HCT116 (cell line): Measurements from ENCODE around the gene WWOX. TPM values are rescaled to one million over a fixed set of nuclear protein-coding genes. Genes with fewer than 3 reads are reported as not detected.

Experiments used
- ATAC-seq: fragments of 200-7000 bp; cut with Tn5 transposase; 2 replicates; pipeline ENCODE4 v1.9.1; 2020; ENCODE audit warnings: mild to moderate bottlenecking, moderate library complexity
- BruUV-seq: library from RNA; stranded (reverse); fragments of 400-500 nt; replicated peaks from 2 replicates; lab custom pipeline; 2021; lab: Mats Ljungman, UMichigan
- CTCF ChIA-PET: fragments of 300-600 bp; sonication (Branson Sonifier 250); formaldehyde crosslinking; loops from one replicate; lab custom pipeline; 2021; ENCODE audit warnings: antibody characterized with exemption; lab: Charles Lee
- POLR2A ChIA-PET: fragments of 300-600, 350-600 bp; sonication (Branson Sonifier 250); formaldehyde crosslinking; loops from one replicate; lab custom pipeline; 2021; ENCODE audit warnings: antibody characterized with exemption; lab: Charles Lee
- RAD21 ChIA-PET, 2 experiments: fragments of 300-600 bp; sonication (Branson Sonifier 250); formaldehyde crosslinking; loops; one replicate each; lab custom pipeline; 2023; ENCODE audit warnings: low total read pairs in 2 of 2; ENCODE audit not compliant: uncharacterized antibody in 2 of 2, unreplicated experiment in 2 of 2, low non-redundant PET in 1 of 2; lab: Charles Lee
- DNase-seq: peaks from one replicate; pipeline ENCODE4 v3.0.0-alpha.2; 2010; ENCODE audit warnings: low read depth, low spot score
- H2AFZ ChIP-seq: fragments of 200-600 bp; shearing (Covaris generic), sonication (generic); 2 replicates; pipeline ENCODE4 v1.6.1; 2017; ENCODE audit warnings: low read depth, mixed run types, mixed read lengths, antibody characterized with exemption, low read length; ENCODE audit not compliant: poor library complexity, severe bottlenecking
- H3K27ac ChIP-seq: 2 replicates; pipeline ENCODE4 v1.5.1; 2012; ENCODE audit warnings: low read depth, low read length
- H3K27me3 ChIP-seq: fragments of 200-600 bp; sonication (generic); 2 replicates; pipeline ENCODE4 v1.6.1; 2016; ENCODE audit warnings: mixed run types, low read length, mixed read lengths; ENCODE audit not compliant: insufficient read depth
- H3K36me3 ChIP-seq, 2 experiments: fragments of 200-500 bp in 1 of 2; fragments of 200-600 bp in 1 of 2; sonication (Bioruptor generic) in 1 of 2; sonication (generic) in 1 of 2; 2 replicates each; pipeline versions ENCODE4 v1.5.1 to v1.6.1; 2014 to 2016; ENCODE audit warnings: low read length in 2 of 2, inconsistent platforms in 1 of 2, mixed read lengths in 1 of 2, mixed run types in 1 of 2; ENCODE audit not compliant: insufficient read depth in 2 of 2, control insufficient read depth in 1 of 2
- H3K4me1 ChIP-seq, 2 experiments: fragments of 200-600 bp in 1 of 2; sonication (generic) in 1 of 2; 2 replicates each; pipeline versions ENCODE4 v1.5.1 to v1.6.1; 2012 to 2017; ENCODE audit warnings: low read length in 2 of 2, inconsistent platforms in 1 of 2, mild to moderate bottlenecking in 1 of 2, mixed read lengths in 1 of 2, mixed run types in 1 of 2, moderate library complexity in 1 of 2; ENCODE audit not compliant: insufficient read depth in 2 of 2, control insufficient read depth in 1 of 2
- H3K4me2 ChIP-seq: fragments of 200-600 bp; sonication (generic); 2 replicates; pipeline ENCODE4 v1.6.1; 2017; ENCODE audit warnings: mixed run types, low read length, mixed read lengths
- H3K4me3 ChIP-seq, 2 experiments: fragments of 200-600 bp in 1 of 2; sonication (generic) in 1 of 2; replicated peaks in 1 of 2; 2 replicates each; pipeline ENCODE4 v1.5.1; 2011 to 2016; ENCODE audit warnings: low read length in 2 of 2, control low read depth in 1 of 2, low read depth in 1 of 2, mild to moderate bottlenecking in 1 of 2, mixed read lengths in 1 of 2, mixed run types in 1 of 2
- H3K79me2 ChIP-seq: fragments of 200-600 bp; sonication (generic); 2 replicates; pipeline ENCODE4 v1.6.1; 2017; ENCODE audit warnings: mild to moderate bottlenecking, mixed run types, low read length, moderate library complexity, mixed read lengths; ENCODE audit not compliant: insufficient read depth
- H3K9ac ChIP-seq: fragments of 200-600 bp; sonication (generic); 2 replicates; pipeline ENCODE4 v1.6.1; 2016; ENCODE audit warnings: low read length, mixed read lengths
- H3K9me2 ChIP-seq: fragments of 200-600 bp; sonication (generic), shearing (Covaris generic); 2 replicates; pipeline ENCODE4 v1.6.1; 2017; ENCODE audit warnings: mixed run types, mild to moderate bottlenecking, moderate library complexity; ENCODE audit not compliant: insufficient read depth
- H3K9me3 ChIP-seq, 2 experiments: fragments of 200-500 bp in 1 of 2; fragments of 200-600 bp in 1 of 2; sonication (Bioruptor generic) in 1 of 2; sonication (generic) in 1 of 2; 2 replicates each; pipeline ENCODE4 v1.6.1; 2014 to 2017; ENCODE audit warnings: low read length in 2 of 2, mixed read lengths in 2 of 2, inconsistent platforms in 1 of 2, low read depth in 1 of 2, mild to moderate bottlenecking in 1 of 2, mixed run types in 1 of 2, moderate library complexity in 1 of 2; ENCODE audit not compliant: control insufficient read depth in 1 of 2, insufficient read depth in 1 of 2
- H4K20me1 ChIP-seq: fragments of 200-600 bp; sonication (generic), shearing (Covaris generic); 2 replicates; pipeline ENCODE4 v1.6.1; 2017; ENCODE audit warnings: mixed run types, mild to moderate bottlenecking, moderate library complexity; ENCODE audit not compliant: insufficient read depth
- ATF3 ChIP-seq: IDR thresholded peaks from 2 replicates; pipeline ENCODE4 v1.6.1; 2012
- CBX3 ChIP-seq: IDR thresholded peaks from 2 replicates; pipeline ENCODE4 v1.6.1; 2012; ENCODE audit warnings: low read depth
- CTCF ChIP-seq, 3 experiments: fragments of 200-600 bp in 1 of 3; sonication (generic) in 1 of 3; IDR thresholded peaks in 2 of 3; conservative IDR thresholded peaks in 1 of 3; 2 replicates each; pipeline ENCODE4 v1.5.1; 2012 to 2017; ENCODE audit warnings: low read depth in 2 of 3, low read length in 2 of 3, antibody characterized with exemption in 1 of 3, borderline replicate concordance in 1 of 3, control low read depth in 1 of 3, mild to moderate bottlenecking in 1 of 3, mixed read lengths in 1 of 3, mixed run types in 1 of 3, moderate library complexity in 1 of 3; ENCODE audit not compliant: insufficient read depth in 1 of 3
- ELF1 ChIP-seq: IDR thresholded peaks from 2 replicates; pipeline ENCODE4 v1.6.1; 2012; ENCODE audit warnings: low read depth, borderline replicate concordance
- FOSL1 ChIP-seq: IDR thresholded peaks from 2 replicates; pipeline ENCODE4 v1.6.1; 2012; ENCODE audit warnings: low read depth
- JUND ChIP-seq: IDR thresholded peaks from 2 replicates; pipeline ENCODE4 v1.6.1; 2012
- POLR2A ChIP-seq: IDR thresholded peaks from 2 replicates; pipeline ENCODE4 v1.7.0; 2011; ENCODE audit warnings: borderline replicate concordance; ENCODE audit not compliant: insufficient read depth, insufficient read length; ENCODE audit errors: extremely low read depth
- RAD21 ChIP-seq: IDR thresholded peaks from 2 replicates; pipeline ENCODE4 v1.6.1; 2012; ENCODE audit warnings: low read depth, mild to moderate bottlenecking
- REST ChIP-seq: IDR thresholded peaks from 2 replicates; pipeline ENCODE4 v1.6.1; 2012; ENCODE audit warnings: low read depth
- SP1 ChIP-seq: IDR thresholded peaks from 2 replicates; pipeline ENCODE4 v1.6.1; 2012; ENCODE audit warnings: low read depth
- TCF7L2 ChIP-seq: IDR thresholded peaks from 2 replicates; pipeline ENCODE4 v1.7.0; 2011; ENCODE audit warnings: borderline replicate concordance, inconsistent platforms; ENCODE audit not compliant: insufficient read depth, insufficient read length; ENCODE audit errors: extremely low read depth
- YY1 ChIP-seq: IDR thresholded peaks from 2 replicates; pipeline ENCODE4 v1.6.1; 2011; ENCODE audit warnings: low read length, low read depth, moderate library complexity, mild to moderate bottlenecking; ENCODE audit not compliant: insufficient replicate concordance; ENCODE audit errors: extremely low read depth
- ZBTB33 ChIP-seq: IDR thresholded peaks from 2 replicates; pipeline ENCODE4 v1.6.1; 2011; ENCODE audit warnings: mild to moderate bottlenecking, low read length, moderate library complexity; ENCODE audit not compliant: insufficient replicate concordance; ENCODE audit errors: extremely low read depth
- ZNF274 ChIP-seq: fragments of 200-500 bp; sonication (Bioruptor generic); IDR thresholded peaks from 2 replicates; pipeline ENCODE4 v1.6.1; 2014; ENCODE audit warnings: mild to moderate bottlenecking, low read depth, low read length, inconsistent platforms
- intact Hi-C: fragments of 100-400 bp; cut with micrococcal nuclease; formaldehyde crosslinking; loops from 2 replicates; pipeline ENCODE4 v1.10.0; 2022
- total RNA-seq: library from RNA; stranded (reverse); gene quantifications from one replicate; pipeline ENCODE4 v1.2.1, GENCODE V29; 2021; ENCODE audit not compliant: unreplicated experiment

The WWOX gene
- total RNA-seq, 1 experiment from 2014 or later: 13.7 TPM

GRCh38 chr16:78368121-78369102, 269.0 kb downstream of the WWOX start (continued):
- no peak for TF ChIP-seq RAD21

GRCh38 chr16:78372277-78372676, 272.8 kb downstream of the WWOX start:
- ChIA-PET RAD21 (no interaction called here), POLR2A (no interaction called here), CTCF (no interaction called here)
- Histone ChIP-seq H3K36me3 (no peaks in the 10 kb centered on the region), H3K9me3 (no peaks in the 10 kb centered on the region), H3K79me2 (no peaks in the 10 kb centered on the region), H4K20me1 (no peaks in the 10 kb centered on the region), H2AFZ (no peak overlapping the region), H3K4me3 (no peak overlapping the region), H3K27me3 (no peaks in the 10 kb centered on the region), H3K9ac (no peak overlapping the region), H3K4me1 (no peaks in the 10 kb centered on the region), H3K27ac (no peak overlapping the region), H3K4me2 (no peak overlapping the region), H3K9me2 (no peaks in the 10 kb centered on the region)
- DNase-seq (no peak), ATAC-seq (no peak)
- no TSS peak for BruUV-seq
- TF ChIP-seq RAD21 (no peak), REST (no peak), POLR2A (no peak), TCF7L2 (no peak), ZBTB33 (no peak), CTCF (IDR thresholded peaks at IDR 0.05 in 2 of 3, conservative IDR thresholded peaks at IDR 0.05 in 1 of 3; ENCODE audit: borderline replicate concordance in 1 of 3, insufficient read depth in 1 of 3, low read depth in 2 of 3, low read length in 2 of 3) (no peak), CBX3 (no peak), JUND (no peak), ATF3 (no peak), ZNF274 (no peak), FOSL1 (no peak), ELF1 (no peak), SP1 (no peak), YY1 (no peak)
- intact Hi-C loops: no loop called here
